Mesendoderm (in vitro differentiated cells): ENCODE results near the gene QSOX2.
A peak's percentile ranks its signal among the peaks of the same experiment; 100 is the strongest.

ENCODE experiments used
- DNase-seq: peaks from one replicate; pipeline ENCODE4 v3.0.0; 2013
- H2AK5ac ChIP-seq: 2 replicates; pipeline ENCODE4 v1.6.1; 2013; ENCODE audit warnings: low read length, inconsistent platforms
- H2BK120ac ChIP-seq: 2 replicates; pipeline ENCODE4 v1.6.1; 2013; ENCODE audit warnings: low read depth, mild to moderate bottlenecking, low read length, moderate library complexity, mixed read lengths
- H2BK15ac ChIP-seq: replicated peaks from 2 replicates; pipeline ENCODE4 v1.6.1; 2013; ENCODE audit warnings: low read depth, mild to moderate bottlenecking, moderate library complexity
- H2BK5ac ChIP-seq: 2 replicates; pipeline ENCODE4 v1.6.1; 2013; ENCODE audit warnings: low read length, inconsistent platforms
- H3K18ac ChIP-seq: 2 replicates; pipeline ENCODE4 v1.6.1; 2013; ENCODE audit warnings: mild to moderate bottlenecking, low read length, mixed read lengths
- H3K23ac ChIP-seq: one replicate; pipeline ENCODE4 v1.6.1; 2013; ENCODE audit warnings: low read length
- H3K27ac ChIP-seq: 2 replicates; pipeline ENCODE4 v1.5.1; 2013; ENCODE audit warnings: low read depth, mild to moderate bottlenecking, inconsistent platforms, low read length, moderate library complexity
- H3K27me3 ChIP-seq: 2 replicates; pipeline ENCODE4 v1.6.1; 2013; ENCODE audit warnings: low read length, control low read depth, mild to moderate bottlenecking, inconsistent platforms; ENCODE audit not compliant: insufficient read depth, poor library complexity
- H3K36me3 ChIP-seq: 2 replicates; pipeline ENCODE4 v1.6.1; 2013; ENCODE audit warnings: low read length, inconsistent platforms; ENCODE audit not compliant: control insufficient read depth, insufficient read depth
- H3K4ac ChIP-seq: one replicate; pipeline ENCODE4 v1.6.1; 2013; ENCODE audit warnings: low read depth, mild to moderate bottlenecking, low read length, moderate library complexity
- H3K4me1 ChIP-seq: 2 replicates; pipeline ENCODE4 v1.6.1; 2013; ENCODE audit warnings: low read depth, low read length, inconsistent platforms; ENCODE audit not compliant: control insufficient read depth
- H3K4me2 ChIP-seq: 2 replicates; pipeline ENCODE4 v1.6.1; 2013; ENCODE audit warnings: low read length
- H3K4me3 ChIP-seq: 2 replicates; pipeline ENCODE4 v1.5.1; 2013; ENCODE audit warnings: mild to moderate bottlenecking, low read length
- H3K56ac ChIP-seq: one replicate; pipeline ENCODE4 v1.6.1; 2013; ENCODE audit warnings: low read length
- H3K79me1 ChIP-seq: 2 replicates; pipeline ENCODE4 v1.6.1; 2013; ENCODE audit warnings: low read length, inconsistent platforms
- H3K79me2 ChIP-seq: 2 replicates; pipeline ENCODE4 v1.6.1; 2013; ENCODE audit warnings: mild to moderate bottlenecking, low read length; ENCODE audit not compliant: control insufficient read depth, insufficient read depth
- H3K9ac ChIP-seq: 2 replicates; pipeline ENCODE4 v1.6.1; 2013; ENCODE audit warnings: low read length, inconsistent platforms
- H4K5ac ChIP-seq: one replicate; pipeline ENCODE4 v1.6.1; 2013; ENCODE audit warnings: low read length
- H4K8ac ChIP-seq: one replicate; pipeline ENCODE4 v1.6.1; 2013; ENCODE audit warnings: low read depth, mild to moderate bottlenecking, control low read depth, low read length, moderate library complexity
- WGBS: extraction: QIAGEN DNeasy Blood & Tissue Kit; methylation state at CpG from one replicate; pipeline ENCODE4 v1.1.7; 2013; ENCODE audit warnings: low lambda C conversion rate, missing lambda C conversion rate; ENCODE audit not compliant: insufficient coverage; ENCODE audit errors: extremely low coverage; 5-methylcytosine and 5-hydroxymethylcytosine counted together

The QSOX2 gene

DNA sequence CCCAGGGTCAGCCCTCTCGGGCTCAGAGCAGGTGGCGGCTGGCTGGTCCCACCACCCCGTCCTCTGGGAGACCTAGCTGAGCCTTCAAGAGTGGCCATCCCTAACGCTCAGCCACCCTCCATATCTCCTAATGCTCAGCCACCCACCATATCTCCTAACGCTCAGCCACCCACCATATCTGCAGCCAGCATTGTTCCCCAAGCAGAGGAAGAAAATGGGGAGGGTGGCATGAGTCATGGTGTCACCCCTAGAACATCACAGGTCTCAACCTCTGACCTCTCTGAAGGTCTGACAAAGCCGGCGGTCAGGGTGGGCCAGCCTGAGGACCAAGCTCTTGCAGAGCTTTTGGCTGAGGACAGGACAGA lies 55.4 kb downstream of the QSOX2 start:
- H3K23ac ChIP-seq, result no peak overlapping the region
- H4K5ac ChIP-seq, result no peak overlapping the region
- H3K9ac ChIP-seq, result no peak overlapping the region
- no peaks in the 10 kb centered on the region for H3K36me3 ChIP-seq
- peak overlapping the region; percentile 7 for H3K56ac ChIP-seq
- H3K27ac ChIP-seq, result no peak overlapping the region
- WGBS, result no CpG with 5 or more reads among the region's 7 CpGs
- no peak overlapping the region for H2BK15ac ChIP-seq
- no peak for DNase-seq
- H3K4me3 ChIP-seq, result no peak overlapping the region
- H2BK120ac ChIP-seq, result no peak overlapping the region
- no peak overlapping the region for H2BK5ac ChIP-seq
- no peaks in the 10 kb centered on the region for H3K4me1 ChIP-seq
- no peak overlapping the region for H4K8ac ChIP-seq
- H3K27me3 ChIP-seq, result peaks cover 29% of the 10 kb centered on the region
- H3K18ac ChIP-seq, result no peak overlapping the region
- no peak overlapping the region for H3K4ac ChIP-seq
- no peak overlapping the region for H3K4me2 ChIP-seq
- no peaks in the 10 kb centered on the region for H3K79me2 ChIP-seq
- no peak overlapping the region for H2AK5ac ChIP-seq
- no peaks in the 10 kb centered on the region for H3K79me1 ChIP-seq

DNA sequence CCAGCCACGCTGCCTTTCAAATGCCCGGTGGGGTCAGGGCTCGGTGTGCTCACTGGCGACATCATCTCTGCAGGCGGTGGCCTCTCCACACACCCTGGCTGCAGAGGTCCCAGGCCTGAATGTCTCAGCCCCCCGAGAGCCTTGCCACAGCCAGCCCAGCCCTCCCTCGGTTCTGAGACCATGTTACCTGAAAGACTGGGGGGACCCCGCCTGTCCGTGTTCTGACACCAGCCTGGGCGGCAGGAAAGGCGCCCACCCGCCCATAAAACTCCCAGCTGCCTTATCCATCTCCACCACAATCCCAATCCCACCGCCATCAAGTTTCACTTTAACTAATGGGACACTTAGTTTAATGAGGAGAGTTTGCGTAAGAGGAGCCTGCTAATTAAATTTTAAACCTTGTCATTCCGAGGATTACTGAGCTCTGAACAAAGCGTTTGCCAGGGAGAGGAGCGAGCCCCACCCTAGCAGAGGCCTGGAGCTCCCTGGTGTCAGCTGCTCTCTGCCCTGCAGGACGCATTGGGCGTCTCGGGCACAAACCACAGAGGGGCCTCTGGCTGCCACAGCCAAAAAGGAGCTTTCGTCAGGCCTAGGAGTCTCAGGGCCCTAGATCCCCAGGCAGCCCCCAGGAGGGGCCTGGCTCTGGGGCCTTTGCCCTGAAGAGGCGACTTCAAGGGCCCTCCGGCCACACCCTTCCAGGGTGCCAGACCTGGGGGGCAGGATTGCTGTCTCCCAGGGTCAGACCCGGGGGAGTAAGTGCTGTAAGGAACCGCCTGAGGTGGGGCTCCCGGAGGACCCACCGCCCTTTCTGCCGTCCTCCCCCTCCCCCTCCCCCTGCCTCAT lies 56.0 kb downstream of the QSOX2 start:
- Histone ChIP-seq H2AK5ac (no peak overlapping the region), H3K36me3 (no peaks in the 10 kb centered on the region), H3K79me1 (no peaks in the 10 kb centered on the region), H3K27me3 (peaks cover 26% of the 10 kb centered on the region), H3K4me3 (no peak overlapping the region), H2BK5ac (no peak overlapping the region), H3K79me2 (no peaks in the 10 kb centered on the region), H3K4me2 (no peak overlapping the region), H4K5ac (no peak overlapping the region), H3K56ac (peak overlapping the region; percentile 3), H2BK120ac (no peak overlapping the region), H3K18ac (no peak overlapping the region), H3K4me1 (no peaks in the 10 kb centered on the region), H3K23ac (no peak overlapping the region), H3K27ac (no peak overlapping the region), H4K8ac (no peak overlapping the region), H3K4ac (no peak overlapping the region), H3K9ac (no peak overlapping the region), H2BK15ac (no peak overlapping the region)
- no peak for DNase-seq
- no CpG with 5 or more reads among the region's 28 CpGs for WGBS

DNA sequence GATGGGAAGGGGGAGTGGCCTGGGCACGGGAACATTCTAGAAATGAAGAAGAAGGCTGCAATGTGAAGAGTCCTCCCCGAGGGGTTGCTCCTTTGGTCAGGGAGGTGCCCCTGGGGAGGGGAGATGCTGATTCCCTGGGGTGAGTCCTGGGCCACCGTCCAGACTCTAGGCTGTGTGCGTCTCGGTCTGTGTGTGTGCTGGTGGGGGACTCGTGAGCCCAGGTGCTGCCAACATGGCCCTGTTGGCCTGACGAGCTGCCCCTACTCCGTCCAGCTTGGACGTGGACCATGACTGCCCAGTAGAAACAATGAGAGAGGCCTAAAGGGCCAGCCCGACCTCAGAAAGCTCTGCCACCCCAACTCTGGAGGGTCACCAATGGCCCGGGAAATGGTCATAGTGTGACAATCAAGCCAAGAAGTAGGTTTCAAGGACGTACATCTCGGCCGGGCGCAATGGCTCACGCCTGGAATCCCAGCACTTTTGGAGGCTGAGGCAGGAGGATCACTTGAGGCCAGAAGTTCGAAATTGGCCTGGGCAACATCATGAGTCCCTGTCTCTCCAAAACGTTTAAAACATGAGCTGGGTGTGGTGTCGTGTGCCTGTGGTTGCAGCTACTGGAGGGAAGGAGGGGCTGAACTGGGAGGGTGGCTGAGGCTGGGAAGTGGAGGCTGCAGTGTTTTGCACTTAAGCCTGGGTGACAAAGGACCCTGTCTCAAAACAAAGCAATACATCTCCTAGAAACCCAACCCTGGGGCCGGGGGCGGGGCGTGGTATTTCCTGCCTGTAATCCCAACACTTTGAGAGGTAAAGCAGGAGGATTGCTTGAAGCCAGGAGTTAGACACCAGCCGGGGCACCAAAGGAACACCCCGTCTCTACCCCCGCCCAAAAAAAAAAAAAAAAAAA lies 57.7 kb downstream of the QSOX2 start:
- no peak overlapping the region for H3K23ac ChIP-seq
- H3K27ac ChIP-seq, result no peak overlapping the region
- H3K4me3 ChIP-seq, result no peak overlapping the region
- DNase-seq, result peak; percentile 85
- no CpG with 5 or more reads among the region's 25 CpGs for WGBS
- H3K79me1 ChIP-seq, result no peaks in the 10 kb centered on the region
- no peaks in the 10 kb centered on the region for H3K79me2 ChIP-seq
- no peak overlapping the region for H2BK120ac ChIP-seq
- H2BK15ac ChIP-seq, result no peak overlapping the region
- no peak overlapping the region for H3K4me2 ChIP-seq
- H4K8ac ChIP-seq, result no peak overlapping the region
- no peak overlapping the region for H4K5ac ChIP-seq
- no peak overlapping the region for H3K4ac ChIP-seq
- H3K18ac ChIP-seq, result no peak overlapping the region
- no peak overlapping the region for H3K9ac ChIP-seq
- no peaks in the 10 kb centered on the region for H3K36me3 ChIP-seq
- peaks cover 13% of the 10 kb centered on the region for H3K27me3 ChIP-seq
- H2AK5ac ChIP-seq, result no peak overlapping the region
- no peaks in the 10 kb centered on the region for H3K4me1 ChIP-seq
- peak overlapping the region; percentile 15 for H3K56ac ChIP-seq
- H2BK5ac ChIP-seq, result no peak overlapping the region

DNA sequence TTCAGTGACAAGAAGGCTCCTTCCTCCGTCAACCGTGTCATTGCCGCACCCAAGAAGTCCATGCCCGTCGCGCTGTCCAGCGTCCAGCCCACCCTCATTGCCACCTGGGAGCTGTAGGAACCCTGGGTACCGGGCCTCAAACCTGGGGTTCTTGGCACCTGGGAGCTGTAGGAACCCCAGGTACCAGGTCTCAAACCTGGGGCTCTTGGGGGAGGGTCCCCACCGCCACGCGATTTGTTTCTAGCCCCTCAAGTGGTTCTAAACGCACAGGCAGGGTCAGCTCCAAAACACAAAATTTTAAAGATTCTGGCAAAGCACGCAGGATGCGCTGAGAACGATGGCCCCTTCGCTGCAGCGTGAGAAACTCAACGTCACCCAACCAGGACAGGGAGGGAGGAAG lies 58.4 kb downstream of the QSOX2 start:
- Histone ChIP-seq H3K79me2 (no peaks in the 10 kb centered on the region), H3K4me3 (no peak overlapping the region), H3K27me3 (peaks cover 6% of the 10 kb centered on the region), H3K4ac (no peak overlapping the region), H3K4me2 (no peak overlapping the region), H2BK15ac (no peak overlapping the region), H3K27ac (no peak overlapping the region), H2AK5ac (no peak overlapping the region), H3K56ac (no peak overlapping the region), H4K8ac (no peak overlapping the region), H2BK120ac (no peak overlapping the region), H3K4me1 (no peaks in the 10 kb centered on the region), H3K18ac (no peak overlapping the region), H3K9ac (no peak overlapping the region), H4K5ac (no peak overlapping the region), H3K79me1 (no peaks in the 10 kb centered on the region), H3K23ac (no peak overlapping the region), H3K36me3 (no peaks in the 10 kb centered on the region), H2BK5ac (no peak overlapping the region)
- WGBS, result no CpG with 5 or more reads among the region's 18 CpGs
- no peak for DNase-seq

DNA sequence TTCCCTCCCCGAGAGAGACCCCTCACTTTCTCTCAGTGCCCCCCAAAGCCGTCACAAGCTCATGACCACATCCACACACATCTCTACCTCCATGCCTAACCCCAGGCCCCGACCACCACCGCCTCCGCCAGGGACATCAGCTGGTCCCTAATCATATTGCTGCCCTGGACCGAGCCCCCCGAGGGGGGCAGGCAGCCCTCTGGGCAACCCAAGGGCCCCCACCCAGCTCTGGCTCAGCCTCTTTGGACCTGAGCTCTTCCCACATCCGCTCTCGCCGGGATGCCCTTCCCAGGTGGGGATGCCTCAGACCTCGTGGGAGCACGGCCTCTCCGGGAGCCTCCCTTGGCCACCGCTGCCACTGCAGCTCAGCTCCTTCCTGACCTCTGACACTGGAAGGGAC lies 59.2 kb downstream of the QSOX2 start:
- Histone ChIP-seq H3K79me1 (no peaks in the 10 kb centered on the region), H4K5ac (no peak overlapping the region), H2BK5ac (no peak overlapping the region), H3K9ac (no peak overlapping the region), H3K79me2 (no peaks in the 10 kb centered on the region), H3K4me2 (no peak overlapping the region), H2BK120ac (no peak overlapping the region), H3K56ac (no peak overlapping the region), H3K27me3 (no peaks in the 10 kb centered on the region), H2AK5ac (no peak overlapping the region), H3K27ac (no peak overlapping the region), H3K36me3 (no peaks in the 10 kb centered on the region), H2BK15ac (no peak overlapping the region), H4K8ac (no peak overlapping the region), H3K4me3 (no peak overlapping the region), H3K23ac (no peak overlapping the region), H3K4ac (no peak overlapping the region), H3K18ac (no peak overlapping the region), H3K4me1 (no peaks in the 10 kb centered on the region)
- no CpG with 5 or more reads among the region's 14 CpGs for WGBS
- DNase-seq, result no peak
